MCF 10A (cell line): Measurements from ENCODE around the gene YEATS2. TPM values are rescaled to one million over a fixed set of nuclear protein-coding genes. Genes with fewer than 3 reads are reported as not detected.
"Not testable (repeated sequence)": the region's sequence is repeated elsewhere in the genome, so short reads cannot be mapped to it uniquely, and the experiment has no call there.

Source experiments
- BruUV-seq: library from RNA; stranded (reverse); fragments of 400-500 nt; replicated peaks from 2 replicates; lab custom pipeline; 2021; lab: Mats Ljungman, UMichigan
- CTCF ChIA-PET: fragments of 300-600 bp; sonication (Branson Sonifier 250); formaldehyde crosslinking; extraction: SDS; loops from one replicate; lab custom pipeline; 2021; ENCODE audit warnings: antibody characterized with exemption, inconsistent platforms; lab: Yijun Ruan, JAX
- POLR2A ChIA-PET: fragments of 300-600, 350-650 bp; sonication (Branson Sonifier 250); formaldehyde crosslinking; extraction: SDS; loops from one replicate; lab custom pipeline; 2020; ENCODE audit warnings: antibody characterized with exemption, inconsistent platforms; lab: Yijun Ruan, JAX
- DNase-seq: peaks from one replicate; pipeline ENCODE4 v3.0.0-alpha.2; 2018; ENCODE audit not compliant: unreplicated experiment
- H3K27ac Mint-ChIP-seq: one replicate; pipeline ENCODE4 v1.8.0; 2022; ENCODE audit warnings: mild to moderate bottlenecking, low read depth, mixed read lengths; ENCODE audit not compliant: unreplicated experiment
- H3K27me3 Mint-ChIP-seq: one replicate; pipeline ENCODE4 v1.8.0; 2022; ENCODE audit warnings: mixed read lengths; ENCODE audit not compliant: insufficient read depth, unreplicated experiment
- H3K36me3 Mint-ChIP-seq: one replicate; pipeline ENCODE4 v1.8.0; 2022; ENCODE audit warnings: mild to moderate bottlenecking, moderate library complexity, mixed read lengths; ENCODE audit not compliant: insufficient read depth, unreplicated experiment
- H3K4me1 Mint-ChIP-seq: one replicate; pipeline ENCODE4 v1.8.0; 2022; ENCODE audit warnings: mixed read lengths; ENCODE audit not compliant: insufficient read depth, unreplicated experiment
- H3K4me3 Mint-ChIP-seq: one replicate; pipeline ENCODE4 v1.8.0; 2022; ENCODE audit warnings: mild to moderate bottlenecking, moderate library complexity, mixed read lengths; ENCODE audit not compliant: unreplicated experiment
- H3K9me3 Mint-ChIP-seq: one replicate; pipeline ENCODE4 v1.8.0; 2022; ENCODE audit warnings: mixed read lengths; ENCODE audit not compliant: unreplicated experiment
- intact Hi-C: fragments of 100-400 bp; cut with micrococcal nuclease; formaldehyde crosslinking; loops from 2 replicates; pipeline ENCODE4 v1.14.1; 2022
- total RNA-seq: library from RNA; stranded (reverse); gene quantifications from 2 replicates; pipeline ENCODE4 v1.2.3, GENCODE V29; 2022
- TF ChIP-seq, protein P1 (sequence below): fragments of 200-600 bp; IDR thresholded peaks from one replicate; pipeline ENCODE4 v1.8.0; 2022; ENCODE audit warnings: antibody characterized with exemption, mild to moderate bottlenecking; ENCODE audit not compliant: unreplicated experiment

Gene YEATS2
- total RNA-seq, 1 experiment from 2014 or later = 29.4 TPM

DNA sequence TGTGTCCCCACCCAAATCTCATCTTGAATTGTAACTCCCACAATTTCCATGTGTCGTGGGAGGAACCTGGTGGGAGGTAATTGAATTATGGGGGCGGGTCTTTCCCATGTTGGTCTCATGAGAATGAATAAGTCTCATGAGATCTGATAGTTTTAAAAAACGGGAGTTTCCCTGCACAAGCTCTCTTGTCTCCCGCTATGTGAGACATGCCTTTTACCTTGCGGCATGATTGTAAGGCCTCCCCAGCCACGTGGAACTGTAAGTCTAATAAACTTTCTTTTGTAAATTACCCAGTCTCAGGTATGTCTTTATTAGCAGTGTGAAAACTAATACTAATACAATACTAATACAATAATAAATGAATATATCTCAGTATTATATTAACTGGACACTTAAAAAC, 9.9 kb upstream of the YEATS2 start:
- H3K9me3 Mint-ChIP-seq = no peaks in the 10 kb centered on the region
- BruUV-seq = no TSS peak
- ChIA-PET CTCF (interaction anchor here (0.6 kb wide), 1 partner anchor 588 kb away, joined by 3 read pairs; no protein-coding TSS in a partner anchor), POLR2A (interaction anchor here (0.6 to 2.6 kb wide), 4 partner anchors 9 to 30 kb away, joined by 3 to 13 read pairs (median 4); partner anchors contain the start of gene YEATS2)
- no peak for DNase-seq
- no peaks in the 10 kb centered on the region for H3K36me3 Mint-ChIP-seq
- H3K4me3 Mint-ChIP-seq = no peak overlapping the region
- H3K27ac Mint-ChIP-seq = peak overlapping the region; percentile 59
- TF ChIP-seq, protein P1, sequence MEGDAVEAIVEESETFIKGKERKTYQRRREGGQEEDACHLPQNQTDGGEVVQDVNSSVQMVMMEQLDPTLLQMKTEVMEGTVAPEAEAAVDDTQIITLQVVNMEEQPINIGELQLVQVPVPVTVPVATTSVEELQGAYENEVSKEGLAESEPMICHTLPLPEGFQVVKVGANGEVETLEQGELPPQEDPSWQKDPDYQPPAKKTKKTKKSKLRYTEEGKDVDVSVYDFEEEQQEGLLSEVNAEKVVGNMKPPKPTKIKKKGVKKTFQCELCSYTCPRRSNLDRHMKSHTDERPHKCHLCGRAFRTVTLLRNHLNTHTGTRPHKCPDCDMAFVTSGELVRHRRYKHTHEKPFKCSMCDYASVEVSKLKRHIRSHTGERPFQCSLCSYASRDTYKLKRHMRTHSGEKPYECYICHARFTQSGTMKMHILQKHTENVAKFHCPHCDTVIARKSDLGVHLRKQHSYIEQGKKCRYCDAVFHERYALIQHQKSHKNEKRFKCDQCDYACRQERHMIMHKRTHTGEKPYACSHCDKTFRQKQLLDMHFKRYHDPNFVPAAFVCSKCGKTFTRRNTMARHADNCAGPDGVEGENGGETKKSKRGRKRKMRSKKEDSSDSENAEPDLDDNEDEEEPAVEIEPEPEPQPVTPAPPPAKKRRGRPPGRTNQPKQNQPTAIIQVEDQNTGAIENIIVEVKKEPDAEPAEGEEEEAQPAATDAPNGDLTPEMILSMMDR = no peak
- intact Hi-C loops = no loop called here
- H3K27me3 Mint-ChIP-seq = no peaks in the 10 kb centered on the region
- H3K4me1 Mint-ChIP-seq = no peaks in the 10 kb centered on the region

DNA sequence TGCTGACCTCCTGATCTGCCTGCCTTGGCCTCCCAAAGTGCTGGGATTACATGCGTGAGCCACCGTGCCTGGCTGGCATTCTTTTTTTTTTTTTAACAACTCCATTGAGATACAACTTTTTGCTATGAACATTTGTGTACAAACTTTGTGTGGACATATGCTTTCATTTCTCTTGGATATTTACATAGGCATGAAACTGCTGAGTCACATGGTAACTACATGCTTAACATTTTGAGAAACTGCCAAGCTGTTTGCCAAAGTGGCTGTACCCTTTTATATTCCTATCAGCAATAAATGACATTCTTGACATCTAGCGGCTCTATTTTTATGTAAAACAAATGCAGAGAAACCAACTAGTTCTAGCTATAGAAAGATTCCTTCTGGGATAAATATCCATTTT, 8.7 kb upstream of the YEATS2 start:
- no peaks in the 10 kb centered on the region for H3K9me3 Mint-ChIP-seq
- no peaks in the 10 kb centered on the region for H3K36me3 Mint-ChIP-seq
- H3K4me3 Mint-ChIP-seq = no peak overlapping the region
- no TSS peak for BruUV-seq
- H3K27me3 Mint-ChIP-seq = no peaks in the 10 kb centered on the region
- H3K4me1 Mint-ChIP-seq = no peaks in the 10 kb centered on the region
- ChIA-PET POLR2A (interaction anchor here (0.7 to 2.6 kb wide), 4 partner anchors 8 to 291 kb away, joined by 3 to 13 read pairs (median 4); partner anchors contain the start of gene YEATS2), CTCF (interaction anchor here (0.6 to 1.3 kb wide), 2 partner anchors 8 to 75 kb away, joined by 3 read pairs; partner anchors contain the start of gene YEATS2)
- TF ChIP-seq, protein P1 = no peak
- DNase-seq = peak; percentile 18
- no peak overlapping the region for H3K27ac Mint-ChIP-seq
- intact Hi-C loops = no loop called here

DNA sequence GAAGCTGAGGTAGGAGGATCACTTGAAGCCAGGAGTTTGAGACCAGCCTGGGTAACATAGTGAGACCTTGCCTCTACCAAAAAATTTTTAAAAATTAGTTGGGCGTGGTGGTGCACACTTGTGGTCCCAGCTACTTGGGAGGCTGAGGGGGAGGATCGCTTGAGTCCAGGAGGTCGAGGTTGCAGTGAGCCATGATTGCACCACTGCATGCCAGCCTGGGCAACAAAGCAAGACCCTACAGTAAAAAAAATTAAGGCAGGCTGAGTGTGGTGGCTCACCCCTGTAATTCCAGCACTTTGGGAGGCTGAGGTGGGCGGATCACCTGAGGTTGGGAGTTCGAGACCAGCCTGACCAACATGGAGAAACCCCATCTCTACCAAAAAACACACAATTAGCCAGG, 8.0 kb upstream of the YEATS2 start:
- CTCF ChIA-PET = interaction anchor here (0.6 to 1.3 kb wide), 2 partner anchors 8 to 75 kb away, joined by 3 read pairs; partner anchors contain the start of gene YEATS2
- H3K27ac Mint-ChIP-seq, DNase-seq, H3K27me3 Mint-ChIP-seq, H3K9me3 Mint-ChIP-seq, H3K4me1 Mint-ChIP-seq, intact Hi-C loops, H3K4me3 Mint-ChIP-seq, BruUV-seq, H3K36me3 Mint-ChIP-seq: not testable (repeated sequence)
- POLR2A ChIA-PET = interaction anchor here (1.1 to 2.6 kb wide), 3 partner anchors 7 to 30 kb away, joined by 3 to 13 read pairs (median 4); partner anchors contain the start of gene YEATS2

DNA sequence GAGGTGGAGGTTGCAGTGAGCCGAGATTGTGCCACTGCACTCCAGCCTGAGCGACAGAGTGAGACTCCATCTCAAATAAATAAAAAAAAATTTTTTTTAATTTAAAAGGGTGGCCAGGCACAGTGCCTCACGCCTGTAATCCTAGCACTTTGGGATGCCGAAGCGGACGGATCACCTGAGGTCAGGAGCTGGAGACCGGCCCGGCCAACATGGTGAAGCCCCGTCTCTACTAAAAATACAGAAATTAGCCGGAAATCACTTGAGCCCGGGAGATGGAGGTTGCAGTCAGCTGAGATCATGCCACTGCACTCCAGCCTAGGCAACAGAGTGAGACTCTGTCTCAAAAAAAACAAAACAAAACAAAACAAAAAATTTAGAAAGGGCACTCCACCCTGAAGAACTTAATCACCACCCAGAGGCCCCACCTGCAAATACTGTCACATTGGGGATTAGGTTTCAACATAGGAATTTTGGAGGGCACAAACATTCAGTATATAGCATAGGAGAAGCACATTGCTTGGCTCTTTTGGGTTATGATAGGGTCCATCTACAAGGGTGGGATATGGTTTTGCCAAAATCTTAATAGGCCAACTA, 7.1 kb upstream of the YEATS2 start:
- no peaks in the 10 kb centered on the region for H3K4me1 Mint-ChIP-seq
- H3K27me3 Mint-ChIP-seq = no peaks in the 10 kb centered on the region
- no TSS peak for BruUV-seq
- H3K9me3 Mint-ChIP-seq = no peaks in the 10 kb centered on the region
- no peak overlapping the region for H3K27ac Mint-ChIP-seq
- no peaks in the 10 kb centered on the region for H3K36me3 Mint-ChIP-seq
- POLR2A ChIA-PET = interaction anchor here (1.1 to 1.2 kb wide), 2 partner anchors 9 to 31 kb away, joined by 3 to 4 read pairs; no protein-coding TSS in a partner anchor
- H3K4me3 Mint-ChIP-seq = no peak overlapping the region
- CTCF ChIA-PET = interaction anchor here (0.6 kb wide), 1 partner anchor 76 kb away, joined by 3 read pairs; no protein-coding TSS in a partner anchor
- no peak for DNase-seq
- TF ChIP-seq, protein P1 = no peak
- intact Hi-C loops = no loop called here
